Measurements from ENCODE around the gene DGAT2. TPM values are rescaled to one million over a fixed set of nuclear protein-coding genes. Genes with fewer than 3 reads are reported as not detected.

DGAT2 gene
- total RNA-seq, 1 experiment from 2014 or later, result 75.8 TPM

DNA sequence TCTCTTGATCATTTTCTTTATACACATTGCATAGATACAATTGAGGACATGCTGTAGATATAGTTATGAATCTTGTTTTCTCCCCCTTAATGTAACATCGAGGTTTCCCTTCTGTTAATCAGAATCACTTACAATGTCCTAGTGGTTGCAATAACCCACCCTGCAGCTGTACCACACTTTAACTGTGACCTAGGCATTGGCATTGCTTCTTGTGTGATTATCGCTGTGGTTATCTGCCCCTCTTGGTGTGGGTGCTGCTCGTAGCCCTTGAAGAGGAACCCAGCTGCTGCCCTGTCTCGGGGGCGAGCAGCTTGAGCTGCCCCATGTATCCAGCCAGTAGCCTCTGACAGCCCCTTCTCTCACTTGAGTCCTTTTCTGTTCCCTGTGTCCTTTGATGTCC lies 1.5 kb downstream of the DGAT2 start:
- Mint-ChIP-seq H3K36me3 (ENCODE audit: insufficient read depth, unreplicated experiment) (peaks cover 11% of the 10 kb centered on the region), H3K4me3 (ENCODE audit: unreplicated experiment) (peak overlapping the region; percentile 82), H3K4me1 (ENCODE audit: low read depth, unreplicated experiment) (peaks cover 43% of the 10 kb centered on the region), H3K27me3 (ENCODE audit: insufficient read depth, unreplicated experiment) (no peaks in the 10 kb centered on the region), H3K9me3 (ENCODE audit: unreplicated experiment) (no peaks in the 10 kb centered on the region), H3K27ac (ENCODE audit: unreplicated experiment) (no peak overlapping the region)
- 0 out of 2 replicates have a peak, but pooled peaks cover 2% of the 10 kb centered on the region for H3K36me3 ChIP-seq (ENCODE audit: control insufficient read depth, insufficient read depth, low read length)
- CTCF ChIA-PET, result interaction anchor here (0.6 to 3.0 kb wide), 8 partner anchors 12 to 467 kb away, joined by 4 to 19 read pairs (median 6); partner anchors contain the start of gene GDPD5
- intact Hi-C loops (cut with micrococcal nuclease; ENCODE audit: unreplicated experiment), result no loop called here
- TF ChIP-seq, protein P1, sequence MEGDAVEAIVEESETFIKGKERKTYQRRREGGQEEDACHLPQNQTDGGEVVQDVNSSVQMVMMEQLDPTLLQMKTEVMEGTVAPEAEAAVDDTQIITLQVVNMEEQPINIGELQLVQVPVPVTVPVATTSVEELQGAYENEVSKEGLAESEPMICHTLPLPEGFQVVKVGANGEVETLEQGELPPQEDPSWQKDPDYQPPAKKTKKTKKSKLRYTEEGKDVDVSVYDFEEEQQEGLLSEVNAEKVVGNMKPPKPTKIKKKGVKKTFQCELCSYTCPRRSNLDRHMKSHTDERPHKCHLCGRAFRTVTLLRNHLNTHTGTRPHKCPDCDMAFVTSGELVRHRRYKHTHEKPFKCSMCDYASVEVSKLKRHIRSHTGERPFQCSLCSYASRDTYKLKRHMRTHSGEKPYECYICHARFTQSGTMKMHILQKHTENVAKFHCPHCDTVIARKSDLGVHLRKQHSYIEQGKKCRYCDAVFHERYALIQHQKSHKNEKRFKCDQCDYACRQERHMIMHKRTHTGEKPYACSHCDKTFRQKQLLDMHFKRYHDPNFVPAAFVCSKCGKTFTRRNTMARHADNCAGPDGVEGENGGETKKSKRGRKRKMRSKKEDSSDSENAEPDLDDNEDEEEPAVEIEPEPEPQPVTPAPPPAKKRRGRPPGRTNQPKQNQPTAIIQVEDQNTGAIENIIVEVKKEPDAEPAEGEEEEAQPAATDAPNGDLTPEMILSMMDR (IDR thresholded peaks at IDR 0.05; ENCODE audit: insufficient read depth in 1 of 2, low read depth in 1 of 2, low read length in 1 of 2, severe bottlenecking in 1 of 2, unreplicated experiment in 1 of 2), result no peak
- H3K9me3 ChIP-seq, result no peaks in the 10 kb centered on the region
- peak in 1 of 2 experiments; percentile 23 for DNase-seq
- H3K27me3 ChIP-seq (replicated peaks; ENCODE audit: control insufficient read depth, insufficient read depth, low read length), result no peaks in the 10 kb centered on the region
- POLR2A ChIA-PET, result interaction anchor here (0.6 kb wide), 2 partner anchors 182 to 195 kb away, joined by 3 to 8 read pairs; no protein-coding TSS in a partner anchor
- TSS peak; percentile 44 for BruUV-seq (replicated peaks)
- H3K4me1 ChIP-seq, result peaks cover 20% of the 10 kb centered on the region
- peak overlapping the region; percentile 14 for H3K4me3 ChIP-seq (ENCODE audit: low read depth, low read length)

DNA sequence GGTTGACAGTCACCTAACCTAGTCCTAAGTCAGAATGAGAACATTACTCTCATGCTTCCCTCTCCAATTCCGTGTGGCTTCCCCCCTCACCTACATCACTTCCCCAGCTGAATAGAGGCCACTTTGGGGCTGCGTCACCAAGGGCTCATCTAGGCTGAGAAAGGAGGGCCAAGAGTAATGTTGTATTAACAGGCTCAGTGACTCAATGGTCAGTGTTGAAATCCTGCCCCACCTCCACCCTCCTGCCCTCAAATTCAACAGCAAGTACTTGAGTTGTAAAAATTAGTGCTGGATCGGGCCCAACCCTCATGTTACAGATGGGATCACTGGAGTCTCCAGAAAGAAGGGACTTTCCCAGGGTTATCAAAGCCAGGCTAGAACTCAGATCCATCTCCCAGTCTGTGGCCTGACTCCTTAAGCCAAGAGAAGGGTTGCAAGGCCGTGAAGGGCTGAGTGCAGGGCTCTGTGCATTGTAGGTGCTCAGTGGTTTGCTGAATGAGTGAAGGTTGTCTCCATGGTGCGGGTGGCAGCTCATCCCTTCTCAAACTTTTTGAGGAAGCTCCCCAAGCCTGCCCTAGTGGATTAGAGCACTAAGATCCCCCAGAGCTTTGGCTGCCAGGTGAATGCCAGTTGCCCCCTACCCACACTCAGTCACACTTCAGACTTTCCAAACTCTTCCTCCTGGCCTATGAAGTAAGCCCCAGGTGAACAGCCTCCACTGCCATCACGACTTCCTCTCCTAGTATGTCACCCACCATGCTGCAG lies 3.2 kb downstream of the DGAT2 start:
- TF ChIP-seq, protein P1 (IDR thresholded peaks at IDR 0.05; ENCODE audit: insufficient read depth in 1 of 2, low read depth in 1 of 2, low read length in 1 of 2, severe bottlenecking in 1 of 2, unreplicated experiment in 1 of 2), result no peak
- H3K4me1 ChIP-seq, result peaks cover 18% of the 10 kb centered on the region
- no peaks in the 10 kb centered on the region for H3K27me3 Mint-ChIP-seq (ENCODE audit: insufficient read depth, unreplicated experiment)
- H3K36me3 Mint-ChIP-seq (ENCODE audit: insufficient read depth, unreplicated experiment), result peaks cover 11% of the 10 kb centered on the region
- peaks cover 39% of the 10 kb centered on the region for H3K4me1 Mint-ChIP-seq (ENCODE audit: low read depth, unreplicated experiment)
- no peak overlapping the region for H3K4me3 ChIP-seq (ENCODE audit: low read depth, low read length)
- ChIA-PET CTCF (no interaction called here), POLR2A (no interaction called here)
- H3K4me3 Mint-ChIP-seq (ENCODE audit: unreplicated experiment), result no peak overlapping the region
- H3K9me3 Mint-ChIP-seq (ENCODE audit: unreplicated experiment), result no peaks in the 10 kb centered on the region
- H3K27me3 ChIP-seq (replicated peaks; ENCODE audit: control insufficient read depth, insufficient read depth, low read length), result no peaks in the 10 kb centered on the region
- peaks cover 8% of the 10 kb centered on the region for H3K36me3 ChIP-seq (ENCODE audit: control insufficient read depth, insufficient read depth, low read length)
- peak in 1 of 2 experiments; percentile 30 for DNase-seq
- no peak overlapping the region for H3K27ac Mint-ChIP-seq (ENCODE audit: unreplicated experiment)
- BruUV-seq (replicated peaks), result no TSS peak
- no peaks in the 10 kb centered on the region for H3K9me3 ChIP-seq
- intact Hi-C loops (cut with micrococcal nuclease; ENCODE audit: unreplicated experiment), result no loop called here

DNA sequence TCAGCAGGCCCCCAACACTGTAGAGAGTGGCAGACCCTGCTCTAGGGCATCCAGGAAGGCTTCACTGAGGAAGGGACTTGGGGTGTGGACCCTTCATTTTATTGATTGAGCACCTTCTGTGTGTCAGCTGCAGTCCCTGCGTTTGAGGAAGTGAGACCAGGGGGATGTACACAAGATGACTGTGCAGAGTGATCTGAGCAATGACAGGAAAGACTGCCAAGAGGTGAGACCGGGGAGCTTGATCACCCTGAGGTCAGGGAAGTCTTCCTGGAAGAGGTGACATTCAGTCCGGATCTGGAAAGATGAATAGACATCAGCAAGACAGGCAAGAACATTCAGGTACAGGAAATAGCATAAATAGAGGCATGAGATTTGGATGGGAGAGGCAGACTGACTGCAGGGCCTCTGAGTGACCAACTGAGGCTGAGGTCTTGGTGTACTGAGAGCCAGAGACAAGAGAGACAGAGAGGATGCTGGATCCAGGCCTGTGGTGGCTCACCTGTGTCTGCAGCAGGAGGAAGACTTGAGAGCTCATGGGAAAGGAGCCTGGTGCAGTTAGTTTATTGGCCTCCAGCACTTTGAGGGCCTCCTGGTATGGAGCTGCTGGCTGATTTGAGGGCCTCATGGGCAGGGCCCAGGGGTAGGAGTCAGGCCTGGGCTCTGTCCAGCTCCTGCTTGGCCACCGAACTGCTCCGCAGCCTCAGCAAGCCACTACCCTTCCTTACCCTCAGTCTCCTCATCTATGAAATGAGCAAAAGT lies 5.2 kb downstream of the DGAT2 start:
- POLR2A ChIA-PET, result no interaction called here
- H3K9me3 ChIP-seq, result no peaks in the 10 kb centered on the region
- H3K4me1 ChIP-seq, result peaks cover 7% of the 10 kb centered on the region; the same call in 1 of the 2 replicates
- Mint-ChIP-seq H3K36me3 (ENCODE audit: insufficient read depth, unreplicated experiment) (no peaks in the 10 kb centered on the region), H3K4me3 (ENCODE audit: unreplicated experiment) (no peak overlapping the region), H3K9me3 (ENCODE audit: unreplicated experiment) (no peaks in the 10 kb centered on the region), H3K27me3 (ENCODE audit: insufficient read depth, unreplicated experiment) (no peaks in the 10 kb centered on the region), H3K27ac (ENCODE audit: unreplicated experiment) (no peak overlapping the region), H3K4me1 (ENCODE audit: low read depth, unreplicated experiment) (peaks cover 38% of the 10 kb centered on the region)
- TF ChIP-seq, protein P1 (IDR thresholded peaks at IDR 0.05; ENCODE audit: insufficient read depth in 1 of 2, low read depth in 1 of 2, low read length in 1 of 2, severe bottlenecking in 1 of 2, unreplicated experiment in 1 of 2), result no peak
- no peak overlapping the region for H3K4me3 ChIP-seq (ENCODE audit: low read depth, low read length)
- intact Hi-C loops (cut with micrococcal nuclease; ENCODE audit: unreplicated experiment), result no loop called here
- CTCF ChIA-PET, result interaction anchor here (1.1 kb wide), 1 partner anchor 54 kb away, joined by 3 read pairs; no protein-coding TSS in a partner anchor
- DNase-seq, result no peak
- H3K36me3 ChIP-seq (ENCODE audit: control insufficient read depth, insufficient read depth, low read length), result peaks cover 10% of the 10 kb centered on the region
- no TSS peak for BruUV-seq (replicated peaks)
- H3K27me3 ChIP-seq (replicated peaks; ENCODE audit: control insufficient read depth, insufficient read depth, low read length), result no peaks in the 10 kb centered on the region

Data from Caco-2 (cell line).